Activated CD4-positive, alpha-beta T cell treated with anti-CD3 and anti-CD28 coated beads, Interleukin-2, amount 50 U/mL, for 48 hours (primary cell): Measurements from ENCODE around the gene ORC1.

ENCODE experiments used
- DNase-seq, 2 experiments: peaks; one replicate each; pipeline ENCODE4 v3.0.0-alpha.2; 2020

Gene ORC1

DNA sequence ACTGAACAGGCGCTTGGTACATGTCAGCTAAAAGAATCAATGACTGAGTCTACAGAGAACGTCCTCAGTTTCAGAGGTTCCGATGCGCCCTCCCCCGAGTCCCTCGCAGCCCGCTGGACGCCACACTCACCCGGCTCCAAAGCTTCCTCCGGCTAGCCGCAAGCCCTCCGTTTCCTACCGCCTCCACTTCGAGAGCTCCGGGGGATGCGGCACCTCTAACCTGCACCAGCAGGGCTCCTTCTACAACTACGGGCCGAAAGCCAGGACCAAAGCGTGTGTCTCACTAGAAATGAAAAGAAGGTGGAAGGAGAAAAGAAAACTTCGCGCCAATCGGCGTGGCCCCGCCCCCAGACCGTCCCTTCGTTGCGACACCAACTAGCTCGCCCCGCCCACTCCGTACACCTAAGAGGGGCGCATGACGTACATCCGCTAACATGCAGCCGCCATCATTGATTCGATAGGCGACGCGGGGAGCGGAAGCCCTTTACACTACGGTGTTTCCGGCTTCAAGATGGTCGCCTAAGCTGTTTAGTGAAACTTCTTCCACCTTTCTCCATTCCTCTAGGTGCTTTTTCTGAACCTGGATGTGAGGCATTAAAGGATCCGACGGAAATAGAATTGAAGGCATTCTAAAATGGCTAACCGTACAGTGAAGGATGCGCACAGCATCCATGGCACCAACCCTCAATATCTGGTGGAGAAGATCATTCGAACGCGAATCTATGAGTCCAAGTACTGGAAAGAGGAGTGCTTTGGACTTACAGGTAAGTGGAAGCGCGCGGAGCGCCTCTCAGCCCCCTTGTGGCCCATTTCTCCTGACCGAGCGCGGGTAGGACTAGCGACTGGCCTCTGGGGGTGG, at the start of gene ORC1, which contains the start of gene PRPF38A:
Gene ORC1, minus strand, starts transcription at position 308 of the 859 bp plus-strand sequence. CDS start 2,200 bp downstream, outside the sequence.
Gene PRPF38A, plus strand, starts transcription at position 487 of the 859 bp plus-strand sequence. Its CDS starts 148 bp downstream, at position 635.
- DNase-seq: peak; percentile 99

DNA sequence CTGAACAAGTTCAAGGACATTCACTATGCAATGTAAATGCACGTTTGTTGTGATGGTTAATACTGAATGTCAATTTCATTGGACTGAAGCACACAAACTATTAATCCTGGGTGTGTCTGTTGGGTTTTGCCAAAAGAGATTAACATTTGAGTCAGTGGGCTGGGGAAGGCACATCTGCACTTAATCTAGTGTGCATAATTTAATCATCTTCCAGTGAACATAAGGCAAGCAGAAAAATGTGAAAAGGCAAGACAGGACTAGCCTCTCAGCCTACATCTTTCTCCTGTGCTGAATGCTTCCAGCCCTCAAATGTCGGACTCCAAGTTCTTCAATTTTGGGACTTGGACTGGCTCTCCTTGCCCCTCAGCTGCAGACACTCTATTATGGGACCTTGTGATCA, 40.2 kb upstream of the ORC1 start:
- no peak for DNase-seq

DNA sequence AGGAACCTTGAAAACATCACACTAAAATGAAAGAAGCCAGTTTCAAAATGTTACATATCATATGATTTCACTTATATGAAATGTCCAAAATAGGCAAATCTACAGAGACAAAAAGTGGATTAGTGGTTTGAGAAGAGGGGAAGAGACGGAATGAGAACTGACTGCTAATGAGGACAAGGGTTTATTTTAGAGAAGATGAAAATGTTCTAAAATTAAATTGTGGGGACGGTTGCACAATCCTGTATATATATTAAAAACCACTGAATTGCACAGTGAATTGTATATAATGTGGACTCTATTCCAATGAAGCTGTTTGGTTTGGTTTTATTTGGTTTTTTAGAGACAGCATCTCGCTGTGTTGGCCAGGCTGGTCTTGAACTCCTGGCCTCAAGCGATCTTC, 35.8 kb upstream of the ORC1 start:
- no peak for DNase-seq

DNA sequence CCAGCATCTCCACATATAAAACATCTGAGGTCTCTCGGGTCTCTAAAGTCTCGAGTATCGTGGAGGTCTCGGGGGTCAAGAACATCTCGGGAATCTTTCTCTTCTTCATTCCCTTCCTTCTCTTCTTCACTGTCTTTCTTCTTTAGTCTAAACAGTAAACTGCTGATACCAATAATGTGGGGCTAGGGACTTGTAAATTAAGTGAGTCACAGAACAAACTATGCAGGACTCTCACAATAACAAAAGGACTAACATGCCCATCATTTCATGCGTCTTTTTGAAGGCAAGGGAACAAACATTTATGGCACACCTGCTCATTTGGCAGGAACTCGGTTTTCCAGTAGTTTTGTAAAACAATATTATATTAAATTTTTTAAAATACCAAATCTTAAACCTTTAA, 32.6 kb upstream of the ORC1 start:
- DNase-seq: no peak

DNA sequence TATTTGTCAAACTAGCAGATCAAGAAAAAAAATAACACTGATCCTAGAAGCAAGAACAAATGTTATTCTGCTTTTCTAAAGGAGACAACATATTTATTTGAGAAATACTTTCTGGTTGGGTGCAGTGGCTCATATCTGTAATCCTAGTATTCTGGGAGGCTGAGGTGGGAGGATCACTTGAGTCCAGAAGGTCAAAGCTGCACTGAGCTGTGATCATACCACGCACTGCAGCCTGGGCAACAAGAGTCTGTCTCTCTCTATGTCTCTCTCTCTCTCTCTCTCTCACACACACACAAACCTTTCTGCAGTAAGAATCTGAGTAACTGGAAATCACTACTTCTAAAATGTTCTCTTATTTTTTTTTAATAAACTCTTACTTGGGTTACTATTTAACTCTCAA, 31.4 kb upstream of the ORC1 start:
- no peak for DNase-seq

DNA sequence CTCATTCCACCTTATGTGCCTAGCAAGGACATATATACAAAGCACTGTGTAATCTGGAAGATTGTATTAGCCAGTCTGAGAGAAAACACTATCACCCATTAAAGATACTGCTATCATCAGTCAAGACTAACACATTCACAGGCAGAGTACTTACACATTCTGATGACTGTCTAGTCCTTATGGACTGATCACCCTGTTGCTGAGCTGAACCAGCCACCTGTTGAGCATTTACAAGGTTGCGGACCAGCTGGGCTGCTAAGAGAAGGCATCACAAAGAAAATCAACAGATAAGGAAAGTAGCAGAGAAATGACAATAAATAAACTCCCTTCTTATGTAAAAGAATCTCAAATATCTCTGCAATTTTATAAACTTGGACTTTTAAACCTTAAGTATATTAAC, 31.0 kb upstream of the ORC1 start:
- no peak for DNase-seq

DNA sequence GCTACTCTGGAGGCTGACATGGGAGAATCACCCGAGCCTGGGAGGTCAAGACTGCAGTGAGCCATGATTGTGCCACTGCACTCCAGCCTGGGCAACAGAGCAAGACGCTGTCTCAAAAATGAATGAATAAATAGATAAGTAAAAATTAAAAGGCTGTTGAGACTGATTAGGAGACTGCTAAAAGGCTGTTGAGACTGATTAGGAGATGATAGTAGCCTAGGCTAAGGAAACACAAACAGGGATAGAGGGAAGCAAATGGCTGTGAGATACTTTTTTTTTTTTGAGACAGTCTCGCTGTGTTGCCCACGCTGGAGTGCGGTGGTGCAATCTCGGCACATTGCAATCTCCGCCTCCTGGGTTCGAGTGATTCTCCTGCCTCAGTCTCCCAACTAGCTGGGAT, 28.6 kb upstream of the ORC1 start:
- no peak for DNase-seq

DNA sequence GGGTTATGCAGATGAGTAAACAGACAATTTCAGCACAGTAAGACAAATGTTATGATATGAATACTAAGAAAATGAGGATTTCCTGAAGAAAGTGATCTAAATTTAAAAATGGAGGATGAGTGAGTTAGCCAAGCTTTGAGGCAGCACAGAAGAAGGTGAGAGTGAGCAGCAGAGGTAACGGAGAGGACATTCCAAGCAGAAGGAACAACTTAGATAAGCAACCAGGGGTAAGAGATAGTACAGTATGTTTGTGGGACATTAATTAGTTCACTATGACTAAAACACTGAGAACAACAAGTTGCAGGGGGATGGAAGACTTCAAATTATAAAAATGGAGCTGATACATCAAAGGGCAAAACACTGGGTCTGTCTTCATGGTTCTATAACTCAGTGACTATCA, 22.9 kb upstream of the ORC1 start:
- DNase-seq: no peak

DNA sequence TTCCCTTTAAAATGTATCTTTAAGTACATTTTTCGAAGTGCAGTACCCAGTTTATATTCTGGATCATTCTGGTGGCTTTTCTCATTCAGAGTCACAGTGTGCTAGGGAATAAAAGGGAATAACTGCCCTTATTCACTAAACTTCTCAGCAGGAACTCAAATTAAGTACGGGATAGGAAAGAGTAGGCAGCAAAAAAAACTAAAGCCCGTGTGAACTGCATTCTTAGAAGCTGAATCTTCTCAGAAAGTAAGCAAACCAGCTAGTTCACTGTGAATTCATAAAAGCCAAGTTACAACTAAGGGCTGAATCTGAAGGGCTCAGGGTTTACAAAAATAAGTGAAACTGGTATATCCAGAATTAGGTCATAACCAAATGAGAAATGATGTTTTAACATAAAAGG, 22.1 kb upstream of the ORC1 start:
- no peak for DNase-seq

DNA sequence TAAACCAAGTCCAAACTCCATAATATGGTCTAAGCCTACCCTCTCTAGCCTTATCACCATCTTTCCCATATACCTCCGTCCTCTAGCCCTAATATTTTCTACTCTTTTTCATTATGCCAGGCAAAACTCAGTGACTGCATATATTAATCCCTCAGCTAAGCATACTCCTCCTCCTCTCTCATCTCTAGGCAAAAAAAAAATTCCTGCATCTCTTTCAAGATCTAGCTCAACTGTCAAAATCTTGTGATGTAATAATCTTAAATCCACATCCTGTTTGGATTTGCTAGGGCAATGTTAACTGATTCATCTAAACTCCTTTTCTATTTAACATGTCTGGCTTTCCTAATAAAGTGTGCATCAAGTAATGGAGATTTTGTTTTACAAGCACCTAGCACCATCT, 20.6 kb upstream of the ORC1 start:
- no peak for DNase-seq

DNA sequence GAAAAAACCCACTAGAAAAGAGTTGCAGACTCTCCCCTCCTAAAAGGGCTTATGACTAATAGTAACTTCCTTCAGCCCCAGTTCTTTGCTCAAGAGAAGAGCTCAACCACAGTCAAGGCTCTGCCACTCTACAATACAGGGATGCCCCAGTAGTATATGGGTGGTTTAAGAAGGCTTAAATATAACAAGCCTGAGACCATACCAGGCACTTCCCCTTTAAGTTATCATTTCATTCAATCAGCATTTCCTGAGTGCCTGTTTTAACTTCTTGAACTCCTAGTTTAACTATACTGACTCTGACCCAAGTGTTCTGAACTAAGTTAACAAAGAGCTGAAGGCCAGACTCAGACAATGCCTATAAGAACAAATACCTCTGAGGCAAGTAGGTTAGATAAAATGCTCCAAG, 20.0 kb upstream of the ORC1 start:
- no peak for DNase-seq

DNA sequence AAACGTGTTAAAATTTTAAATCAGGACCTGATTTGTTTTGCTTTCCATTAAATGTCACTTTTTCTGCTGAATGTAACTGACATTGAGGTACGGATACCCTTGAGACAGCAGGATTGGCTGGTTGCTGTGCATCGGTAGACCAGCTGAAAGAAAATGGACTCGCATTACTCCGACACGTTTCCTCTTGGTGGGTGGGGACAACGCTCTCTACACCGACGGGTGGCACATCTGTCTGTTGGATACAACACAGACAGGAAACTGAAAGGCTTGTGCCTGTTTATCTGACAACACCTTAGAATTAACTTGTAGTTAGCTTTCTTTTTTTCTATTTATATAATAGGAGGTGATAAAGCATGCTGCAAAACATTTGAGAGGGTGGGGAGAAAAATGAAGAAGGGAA, 19.5 kb upstream of the ORC1 start:
- DNase-seq: peak; percentile 47 to 64

DNA sequence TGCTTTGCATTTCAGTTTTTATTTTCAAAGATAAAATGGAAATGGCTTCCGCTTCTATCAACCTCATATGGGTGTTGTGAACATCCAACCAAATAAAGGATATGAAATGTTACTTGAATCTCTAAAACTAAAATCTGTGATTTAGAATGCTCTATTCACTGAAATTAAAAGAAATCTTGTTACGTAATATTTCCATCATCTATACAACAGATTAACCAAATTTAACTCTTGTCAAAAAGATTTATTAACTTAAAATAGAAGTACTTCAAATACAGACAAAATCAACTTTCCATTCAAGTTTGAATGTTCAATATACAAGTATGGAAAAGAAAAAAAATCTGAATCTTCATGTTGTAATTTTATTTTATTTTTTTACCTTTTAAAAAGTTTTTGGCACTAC, 18.8 kb upstream of the ORC1 start:
- DNase-seq: no peak

DNA sequence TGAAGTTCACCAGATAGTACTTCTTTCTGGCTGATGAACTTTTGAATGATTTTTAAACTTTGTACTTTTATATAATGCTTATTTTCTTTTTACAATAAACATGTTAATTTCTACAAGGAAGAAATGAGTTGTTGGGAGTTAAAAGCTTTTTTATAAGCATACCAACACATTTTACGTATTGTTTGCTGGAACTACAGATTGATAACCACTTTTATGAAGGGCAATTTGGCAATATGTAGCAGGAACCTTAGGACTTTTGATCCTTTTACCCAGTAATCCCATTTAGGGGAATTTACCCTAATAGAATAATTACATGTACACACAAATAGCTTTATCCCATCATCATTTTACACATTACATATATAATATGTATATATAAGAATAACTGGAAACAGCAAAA, 16.5 kb upstream of the ORC1 start:
- no peak for DNase-seq

DNA sequence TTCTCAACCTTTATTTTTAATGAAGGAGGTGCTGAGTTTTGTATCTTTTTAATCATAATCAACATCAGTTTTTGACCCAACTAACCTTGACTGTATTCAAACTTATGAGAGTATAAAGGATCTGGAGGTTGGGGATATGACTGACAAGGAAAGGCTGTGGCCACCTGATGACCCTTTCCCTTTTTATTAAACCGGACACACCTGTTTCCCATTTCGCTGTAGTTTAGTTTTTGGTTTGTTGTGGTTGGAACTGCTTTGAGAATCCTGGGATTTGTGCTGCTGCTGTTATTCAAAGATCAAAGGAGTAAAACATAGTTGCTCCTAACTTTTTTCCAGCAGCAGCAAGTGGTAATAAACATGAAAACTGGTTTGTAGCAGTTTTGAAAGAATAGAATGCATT, 12.6 kb upstream of the ORC1 start:
- no peak for DNase-seq

DNA sequence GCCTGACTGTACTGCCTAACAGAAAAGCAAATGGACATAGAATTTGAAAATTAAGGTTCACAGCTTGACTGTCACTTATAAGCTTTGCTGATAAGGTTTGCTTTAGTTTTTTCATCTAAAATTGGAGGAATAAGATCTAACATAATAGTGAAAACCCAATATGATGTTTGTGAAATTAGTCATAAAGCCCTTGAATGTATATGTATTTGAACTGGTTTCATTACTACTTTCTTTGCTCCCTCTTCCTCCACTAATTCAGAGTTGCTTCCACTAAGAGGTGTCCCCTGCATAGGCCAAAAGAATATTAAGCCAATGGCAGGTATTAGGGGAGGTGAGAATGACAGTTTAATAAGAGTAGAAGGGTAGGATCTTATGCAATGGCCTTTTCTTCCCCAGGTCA, 10.7 kb upstream of the ORC1 start:
- DNase-seq: no peak

DNA sequence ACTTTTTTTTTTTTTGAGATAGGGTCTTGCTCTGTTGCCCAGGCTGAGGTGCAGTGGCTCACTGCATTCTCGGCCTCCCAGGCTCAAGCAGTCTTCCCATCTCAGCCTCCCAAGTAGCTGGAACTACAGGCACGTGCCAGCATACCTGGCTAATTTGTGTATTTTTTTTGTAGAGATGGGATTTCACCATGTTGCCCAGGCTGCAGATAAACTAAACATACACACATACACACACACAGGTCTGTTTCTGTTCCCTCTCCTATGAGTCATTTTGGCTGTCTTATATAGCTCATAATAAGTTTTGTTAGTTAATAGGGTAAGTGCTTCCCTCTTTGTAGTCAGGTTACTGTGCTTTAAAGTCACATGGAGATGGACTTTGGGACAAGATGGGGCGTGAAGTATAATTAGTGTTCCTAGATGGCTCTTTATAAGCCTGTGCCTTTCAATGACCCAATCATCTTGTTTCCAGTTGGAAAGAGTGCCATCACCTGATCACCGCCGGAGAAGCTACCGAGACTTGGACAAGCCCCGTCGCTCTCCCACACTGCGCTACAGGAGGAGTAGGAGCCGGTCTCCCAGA, 9.3 kb upstream of the ORC1 start:
- DNase-seq: no peak

DNA sequence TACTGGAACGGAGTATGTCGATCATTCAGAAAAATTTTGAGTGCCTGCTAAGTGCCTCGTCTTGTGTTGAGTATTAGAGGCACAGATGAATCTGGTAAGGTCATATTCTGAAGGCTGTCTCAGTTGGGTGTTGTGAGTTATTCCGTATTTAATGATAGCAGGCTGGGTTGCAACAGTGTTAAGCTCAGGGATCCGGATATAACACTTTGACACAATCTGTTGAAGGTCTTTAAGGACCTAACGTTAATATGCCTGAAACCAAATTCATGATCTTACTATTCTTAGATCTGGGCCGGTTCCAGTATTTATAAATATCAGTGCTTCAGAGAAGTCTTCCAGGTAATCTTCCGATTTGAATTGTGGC, 734 bp upstream of the ORC1 start:
- no peak for DNase-seq

DNA sequence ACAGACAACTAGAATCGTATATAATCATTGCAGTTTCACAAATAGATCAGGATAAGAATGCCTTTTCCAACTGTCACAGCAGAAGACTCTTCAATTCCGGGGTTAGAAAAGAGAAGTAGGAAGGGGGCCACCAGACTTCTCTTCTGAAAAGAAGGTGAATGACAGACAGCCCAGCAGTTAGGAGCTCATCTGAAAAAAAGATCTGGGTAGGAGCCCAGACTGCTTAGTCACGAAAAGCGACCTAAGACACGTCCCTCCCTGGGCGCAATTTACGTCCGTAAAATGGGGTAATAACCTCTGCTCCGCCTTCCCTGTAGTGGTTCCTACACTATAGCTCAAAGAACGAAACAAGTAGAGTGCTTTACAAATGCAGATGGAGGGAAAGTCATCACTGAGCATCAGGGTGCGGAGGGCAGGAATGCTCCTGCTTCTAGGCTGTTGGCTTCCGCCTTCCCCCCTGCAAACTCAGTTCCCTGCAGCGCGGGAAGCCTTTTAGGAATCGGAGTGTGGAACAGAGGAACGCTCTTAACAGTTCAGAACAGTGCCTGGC, 582 bp downstream of the ORC1 start:
- DNase-seq: peak; percentile 51 to 65

DNA sequence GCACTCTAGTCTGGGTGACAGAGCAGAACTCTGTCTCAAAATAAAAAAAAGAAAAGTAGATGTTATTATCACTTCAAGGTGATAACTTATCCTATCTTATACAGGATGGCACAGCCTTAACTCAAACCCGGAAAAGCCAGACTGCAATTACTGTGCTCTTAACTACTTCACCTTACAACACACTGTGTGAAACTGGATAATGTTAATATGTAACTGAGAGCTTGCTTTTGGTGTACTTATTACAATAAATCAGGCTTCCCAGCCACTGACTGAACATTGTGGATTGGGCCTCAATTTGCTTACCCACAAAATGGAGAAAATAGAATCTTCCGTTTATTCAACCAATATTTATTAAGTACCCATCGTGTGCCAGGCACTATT, 1.4 kb downstream of the ORC1 start:
- no peak for DNase-seq

DNA sequence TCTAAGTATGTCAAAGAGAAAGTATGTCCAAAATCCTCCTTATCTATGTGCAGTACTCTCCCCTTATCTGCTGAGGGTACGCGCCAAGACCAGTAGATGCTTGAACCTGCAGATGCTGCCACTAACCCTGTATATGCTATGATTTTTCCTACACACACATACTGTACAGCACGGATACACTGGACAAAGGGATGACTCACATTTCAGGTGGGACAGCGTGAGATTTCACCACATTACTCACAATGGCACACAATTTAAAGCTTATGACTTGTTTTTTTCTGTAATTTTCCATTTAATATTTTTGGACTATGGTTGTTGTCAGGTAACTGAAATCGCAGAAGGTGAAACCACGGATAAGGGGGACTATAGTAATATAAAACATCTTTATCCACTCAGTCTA, 4.1 kb downstream of the ORC1 start:
- DNase-seq: no peak

DNA sequence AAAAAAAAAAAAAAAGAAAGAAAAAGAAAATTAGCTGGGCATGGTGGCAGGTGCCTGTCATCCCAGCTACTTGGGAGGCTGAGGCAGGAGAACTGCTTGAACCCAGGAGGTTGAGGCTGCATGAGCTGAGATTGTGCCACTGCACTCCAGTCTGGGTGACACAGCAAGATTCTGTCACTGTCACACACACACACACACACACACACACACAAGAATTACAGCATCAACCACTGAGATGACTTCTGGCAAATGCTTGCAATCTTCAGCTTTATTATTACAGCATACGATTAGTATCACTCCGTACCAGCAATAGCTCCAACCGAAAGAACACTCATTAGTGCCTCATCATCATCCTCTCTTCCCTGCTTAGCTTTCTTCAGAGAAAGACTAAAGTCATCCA, 4.6 kb downstream of the ORC1 start:
- no peak for DNase-seq

DNA sequence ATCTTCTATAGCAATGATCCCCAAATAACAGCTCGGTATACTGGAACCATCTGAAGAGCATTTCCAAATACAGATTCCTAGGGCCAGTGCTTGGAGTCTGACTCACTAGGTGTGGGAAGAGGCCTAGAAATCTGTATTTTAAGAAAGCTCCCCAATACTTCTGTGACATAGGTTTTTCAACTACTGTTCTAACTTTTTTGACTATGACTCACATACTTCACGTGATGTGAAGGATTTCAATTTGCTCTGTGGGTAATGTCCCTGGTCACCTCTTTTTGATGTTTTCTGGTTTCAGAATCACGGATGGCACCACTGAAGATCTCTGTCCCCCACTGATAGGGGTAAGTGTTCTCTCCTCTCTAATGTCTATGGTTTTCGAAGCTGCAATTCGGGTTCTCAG, 11.0 kb downstream of the ORC1 start:
- DNase-seq: no peak

DNA sequence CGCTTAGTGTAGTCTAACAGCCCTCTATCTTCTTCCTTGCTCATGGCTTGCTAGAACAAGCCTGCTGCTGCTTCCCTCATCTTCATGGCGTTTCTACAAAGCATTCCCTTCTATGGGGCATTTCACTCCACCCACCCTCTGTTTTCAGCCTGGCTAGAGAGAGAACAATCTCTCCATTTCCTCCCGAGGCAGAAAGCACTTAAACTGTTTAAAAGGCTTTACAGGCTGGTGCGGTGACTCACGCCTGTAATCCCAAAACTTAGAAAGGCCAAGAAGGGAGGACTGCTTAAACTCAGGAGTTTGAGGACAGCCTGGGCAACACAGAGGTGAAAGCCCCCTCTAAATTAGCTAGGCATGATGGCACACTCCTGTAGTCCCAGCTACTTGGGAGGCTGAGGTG, 17.8 kb downstream of the ORC1 start:
- DNase-seq: no peak

DNA sequence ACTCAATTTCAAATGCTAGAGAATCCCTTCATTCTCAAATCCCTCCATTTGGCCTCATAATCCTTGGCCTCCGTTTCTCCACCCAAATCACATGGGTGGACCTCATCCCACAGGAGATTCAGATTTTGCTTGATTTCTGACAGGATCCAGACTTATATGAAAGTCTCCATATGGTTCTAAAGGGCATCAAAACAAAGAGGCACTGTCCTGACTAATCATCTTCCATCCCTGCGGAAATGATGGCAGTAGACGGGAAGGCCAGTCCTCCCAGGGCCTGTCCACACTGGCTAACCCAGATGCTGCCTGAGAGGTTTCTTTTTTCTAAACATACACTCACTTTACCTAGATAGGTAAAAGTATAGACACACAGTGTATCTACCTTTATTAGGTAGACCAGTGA, 18.8 kb downstream of the ORC1 start:
- no peak for DNase-seq
